HUES48 (cell line): ENCODE measurements around the gene C4B.
A peak's percentile ranks its signal among the peaks of the same experiment; 100 is the strongest.
"Not testable (repeated sequence)": the region's sequence is repeated elsewhere in the genome, so short reads cannot be mapped to it uniquely, and the experiment has no call there.

Experiments
- H3K27ac ChIP-seq: one replicate; pipeline ENCODE4 v1.7.0; 2013; ENCODE audit warnings: low read depth, low read length, inconsistent platforms
- H3K27me3 ChIP-seq: 2 replicates; pipeline ENCODE4 v1.6.1; 2013; ENCODE audit warnings: mild to moderate bottlenecking, low read length; ENCODE audit not compliant: control insufficient read depth, insufficient read depth
- H3K36me3 ChIP-seq: 2 replicates; pipeline ENCODE4 v1.6.1; 2013; ENCODE audit warnings: low read length; ENCODE audit not compliant: control insufficient read depth, insufficient read depth
- H3K4me1 ChIP-seq: 2 replicates; pipeline ENCODE4 v1.6.1; 2013; ENCODE audit warnings: mild to moderate bottlenecking, low read length; ENCODE audit not compliant: control insufficient read depth, insufficient read depth
- H3K4me3 ChIP-seq: 2 replicates; pipeline ENCODE4 v1.5.1; 2013; ENCODE audit warnings: mild to moderate bottlenecking, low read depth, low read length
- H3K9ac ChIP-seq: 2 replicates; pipeline ENCODE4 v1.6.1; 2013; ENCODE audit warnings: mild to moderate bottlenecking, low read depth, low read length, moderate library complexity
- H3K9me3 ChIP-seq: 2 replicates; pipeline ENCODE4 v1.6.1; 2013; ENCODE audit warnings: low read length; ENCODE audit not compliant: control insufficient read depth, insufficient read depth

The C4B gene

GRCh38 chr6:32014547-32014946, at the start of gene C4B:
TSS of gene C4B (plus strand) at chr6:32014795. CDS start at chr6:32014846, 51 bp downstream.
- H3K27me3 ChIP-seq, H3K4me3 ChIP-seq, H3K9me3 ChIP-seq, H3K4me1 ChIP-seq, H3K36me3 ChIP-seq, H3K27ac ChIP-seq, H3K9ac ChIP-seq: not testable (repeated sequence)

GRCh38 chr6:31965700-31966099, 48.9 kb upstream of the C4B start:
- Histone ChIP-seq H3K4me1 (no peaks in the 10 kb centered on the region), H3K36me3 (peaks cover 95% of the 10 kb centered on the region), H3K27me3 (no peaks in the 10 kb centered on the region), H3K9ac (no peak overlapping the region), H3K27ac (no peak overlapping the region), H3K4me3 (no peak overlapping the region), H3K9me3 (no peaks in the 10 kb centered on the region)

- H3K9ac ChIP-seq, result no peak overlapping the region
- no peak overlapping the region for H3K27ac ChIP-seq
- H3K27me3 ChIP-seq, result no peaks in the 10 kb centered on the region
- H3K9me3 ChIP-seq, result no peaks in the 10 kb centered on the region
- H3K4me3 ChIP-seq, result no peak overlapping the region
- peaks cover 87% of the 10 kb centered on the region for H3K36me3 ChIP-seq
- no peaks in the 10 kb centered on the region for H3K4me1 ChIP-seq
Measured at GRCh38 chr6:31966506-31966905, 48.1 kb upstream of the C4B start.

GRCh38 chr6:31966997-31967925, 47.3 kb upstream of the C4B start:
- Histone ChIP-seq H3K9ac (no peak overlapping the region), H3K36me3 (peaks cover 79% of the 10 kb centered on the region)

GRCh38 chr6:31967926-31968320, 46.7 kb upstream of the C4B start:
- H3K27me3 ChIP-seq, result no peaks in the 10 kb centered on the region
- H3K27ac ChIP-seq, result no peak overlapping the region
- no peak overlapping the region for H3K4me3 ChIP-seq
- H3K9ac ChIP-seq, result no peak overlapping the region
- no peaks in the 10 kb centered on the region for H3K4me1 ChIP-seq
- no peaks in the 10 kb centered on the region for H3K9me3 ChIP-seq
- H3K36me3 ChIP-seq, result peaks cover 73% of the 10 kb centered on the region

More at GRCh38 chr6:31966997-31967925, 47.3 kb upstream of the C4B start:
- Histone ChIP-seq H3K4me1 (no peaks in the 10 kb centered on the region), H3K27me3 (no peaks in the 10 kb centered on the region), H3K9me3 (no peaks in the 10 kb centered on the region), H3K27ac (no peak overlapping the region), H3K4me3 (no peak overlapping the region)

GRCh38 chr6:31968326-31968725, 46.3 kb upstream of the C4B start:
- H3K4me3 ChIP-seq, result no peak overlapping the region
- H3K9ac ChIP-seq, result no peak overlapping the region
- no peaks in the 10 kb centered on the region for H3K4me1 ChIP-seq
- H3K27me3 ChIP-seq, result no peaks in the 10 kb centered on the region
- no peak overlapping the region for H3K27ac ChIP-seq
- H3K36me3 ChIP-seq, result peaks cover 69% of the 10 kb centered on the region
- no peaks in the 10 kb centered on the region for H3K9me3 ChIP-seq

- Histone ChIP-seq H3K9me3 (no peaks in the 10 kb centered on the region), H3K4me3 (no peak overlapping the region), H3K4me1 (no peaks in the 10 kb centered on the region), H3K27ac (no peak overlapping the region), H3K36me3 (peaks cover 62% of the 10 kb centered on the region), H3K9ac (no peak overlapping the region), H3K27me3 (no peaks in the 10 kb centered on the region)
Measured at GRCh38 chr6:31968791-31969711, 45.5 kb upstream of the C4B start.

GRCh38 chr6:31969712-31970603, 44.6 kb upstream of the C4B start:
- Histone ChIP-seq H3K36me3 (peaks cover 55% of the 10 kb centered on the region), H3K4me1 (no peaks in the 10 kb centered on the region), H3K4me3 (no peak overlapping the region), H3K27ac (no peak overlapping the region), H3K9ac (no peak overlapping the region), H3K9me3 (no peaks in the 10 kb centered on the region), H3K27me3 (no peaks in the 10 kb centered on the region)

GRCh38 chr6:31970604-31971271, 43.9 kb upstream of the C4B start:
- H3K27ac ChIP-seq, result peak overlapping the region; percentile 99
- H3K9ac ChIP-seq, result no peak overlapping the region
- no peaks in the 10 kb centered on the region for H3K27me3 ChIP-seq
- H3K9me3 ChIP-seq, result no peaks in the 10 kb centered on the region
- no peaks in the 10 kb centered on the region for H3K4me1 ChIP-seq
- H3K4me3 ChIP-seq, result peak overlapping the region; percentile 92
- H3K36me3 ChIP-seq, result peaks cover 47% of the 10 kb centered on the region
